Measurements from ENCODE around the gene PRKACG.
"Not testable (repeated sequence)": the region's sequence is repeated elsewhere in the genome, so short reads cannot be mapped to it uniquely, and the experiment has no call there.

The PRKACG gene

GRCh38 chr9:69014013-69014412 lies at the start of gene PRKACG:
Gene PRKACG (minus strand): TSS chr9:69014113. CDS start chr9:69014092, 21 bp downstream.
- no peak for DNase-seq (ENCODE audit: low read depth)

GRCh38 chr9:69062195-69062594 lies 48.3 kb upstream of the PRKACG start:
- DNase-seq (ENCODE audit: low read depth): no peak

GRCh38 chr9:69060766-69061165 lies 46.9 kb upstream of the PRKACG start:
- DNase-seq (ENCODE audit: low read depth): no peak

GRCh38 chr9:69058101-69058500 lies 44.2 kb upstream of the PRKACG start:
- no peak for DNase-seq (ENCODE audit: low read depth)

- no peak for DNase-seq (ENCODE audit: low read depth)
Observed at GRCh38 chr9:69056191-69056815, 42.4 kb upstream of the PRKACG start.

DNA sequence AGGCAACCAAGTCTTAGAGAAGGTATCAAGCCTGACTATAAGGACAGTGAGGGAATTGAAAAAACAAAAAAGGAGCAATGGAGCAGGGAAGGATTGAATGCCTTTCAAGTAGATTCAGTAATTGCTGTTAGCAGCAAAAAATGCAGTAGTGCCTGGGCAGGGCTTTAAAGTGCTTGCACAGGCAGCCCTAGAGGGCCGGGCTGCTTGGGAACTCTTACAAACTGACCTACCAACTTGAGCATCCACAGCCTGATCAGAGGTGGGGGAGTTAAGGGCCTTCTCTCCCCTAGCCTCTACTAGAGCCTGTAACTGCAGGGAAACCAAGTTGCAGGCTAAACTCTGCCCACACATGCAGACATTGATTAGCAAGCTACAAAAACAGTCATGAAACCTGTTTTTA lies 41.1 kb upstream of the PRKACG start:
- no peak for DNase-seq (ENCODE audit: low read depth)

DNA sequence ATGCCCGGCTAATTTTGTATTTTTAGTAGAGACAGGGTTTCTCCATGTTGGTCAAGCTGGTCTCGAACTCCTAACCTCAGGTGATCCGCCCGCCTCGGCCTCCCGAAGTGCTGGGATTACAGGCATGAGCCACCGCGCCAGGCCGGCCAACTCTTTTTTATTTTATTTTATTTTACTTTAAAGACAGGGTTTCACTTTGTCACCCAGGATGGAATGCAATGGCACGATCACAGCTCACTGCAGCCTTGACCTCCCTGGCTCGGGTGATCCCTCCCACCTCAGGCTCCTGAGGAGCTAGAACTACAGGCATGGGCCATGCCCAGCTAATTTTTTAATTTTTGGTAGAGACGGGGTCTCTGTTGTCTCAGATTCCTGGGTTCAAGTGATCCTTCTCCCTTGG lies 37.0 kb upstream of the PRKACG start:
- DNase-seq (ENCODE audit: low read depth): not testable (repeated sequence)

DNA sequence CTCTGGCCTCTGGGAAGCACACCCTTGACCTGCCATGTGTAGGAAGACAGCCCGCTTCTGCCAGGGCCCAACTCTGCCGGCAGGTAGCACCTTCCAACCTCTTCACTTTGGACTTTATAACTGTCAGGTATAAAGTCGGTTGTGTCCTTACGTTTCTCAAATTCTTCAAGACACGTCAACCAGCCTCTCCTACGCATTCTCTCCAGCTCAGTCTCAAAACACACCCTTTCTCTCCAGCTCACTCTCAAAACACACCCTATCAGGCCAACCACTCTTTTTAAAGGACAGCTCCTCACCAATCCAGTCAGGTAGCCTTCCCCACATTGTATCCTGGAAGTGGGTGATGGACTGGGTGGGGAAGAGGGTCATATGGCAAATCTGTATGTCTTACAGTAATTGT lies 35.2 kb upstream of the PRKACG start:
- DNase-seq (ENCODE audit: low read depth): no peak

DNA sequence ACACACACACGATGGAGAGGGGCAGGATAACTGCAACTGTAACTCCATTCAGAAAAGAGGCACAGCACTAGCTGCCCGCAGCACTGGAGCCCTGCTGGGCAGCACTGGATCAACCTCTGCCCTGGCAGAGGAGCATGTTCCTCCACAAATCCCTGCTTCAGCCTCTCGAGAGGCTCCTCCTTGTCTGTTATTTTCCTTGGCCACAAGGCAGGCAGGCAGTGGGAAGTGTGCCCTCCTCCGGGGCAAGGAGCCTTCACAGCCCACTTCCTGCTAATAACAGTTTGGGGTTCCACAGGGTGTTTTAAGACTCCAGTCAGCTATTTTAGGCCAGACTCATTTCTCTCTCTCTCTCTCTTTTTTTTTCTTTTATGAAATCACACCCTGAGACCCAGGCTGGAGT lies 33.5 kb upstream of the PRKACG start:
- no peak for DNase-seq (ENCODE audit: low read depth)

DNA sequence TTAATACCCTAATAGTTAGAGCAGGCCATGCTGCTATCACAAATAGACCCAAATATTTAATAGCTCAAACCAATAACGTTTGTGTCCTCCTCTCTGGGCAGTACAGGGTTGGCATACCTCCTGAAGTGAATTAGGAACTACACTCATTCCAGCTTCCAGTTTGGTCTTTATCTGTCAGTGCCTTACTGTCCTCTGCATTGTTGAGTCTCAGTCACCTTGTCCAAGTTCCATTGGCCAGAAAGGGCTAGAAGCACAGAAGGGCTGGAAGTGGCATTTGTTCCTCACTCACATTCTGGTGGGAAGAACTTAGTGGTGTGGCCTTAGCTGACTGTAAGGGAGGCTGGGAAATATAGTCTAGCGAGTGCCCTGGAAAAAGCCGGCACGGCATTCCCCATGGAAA lies 32.8 kb upstream of the PRKACG start:
- DNase-seq (ENCODE audit: low read depth): no peak

DNA sequence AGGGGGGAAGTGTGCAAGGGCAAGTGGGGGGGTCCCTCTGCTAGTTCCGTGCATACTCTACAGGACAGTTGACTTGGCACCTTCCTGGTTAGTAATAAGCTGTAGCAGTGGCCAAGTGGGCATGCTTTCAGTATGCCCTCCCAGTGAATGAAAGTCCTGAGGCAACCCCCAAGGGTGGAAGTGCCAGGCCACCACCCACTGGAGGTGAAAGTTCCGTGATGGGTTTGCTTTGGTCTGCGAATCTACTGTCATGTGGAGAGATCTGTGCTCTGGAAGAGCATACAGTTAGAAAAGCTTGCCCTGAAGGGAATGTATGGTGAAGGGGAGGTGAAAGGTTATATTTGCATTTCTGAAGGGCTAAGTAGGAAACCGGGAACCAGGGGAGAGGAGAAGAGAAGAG lies 31.9 kb upstream of the PRKACG start:
- no peak for DNase-seq (ENCODE audit: low read depth)

DNA sequence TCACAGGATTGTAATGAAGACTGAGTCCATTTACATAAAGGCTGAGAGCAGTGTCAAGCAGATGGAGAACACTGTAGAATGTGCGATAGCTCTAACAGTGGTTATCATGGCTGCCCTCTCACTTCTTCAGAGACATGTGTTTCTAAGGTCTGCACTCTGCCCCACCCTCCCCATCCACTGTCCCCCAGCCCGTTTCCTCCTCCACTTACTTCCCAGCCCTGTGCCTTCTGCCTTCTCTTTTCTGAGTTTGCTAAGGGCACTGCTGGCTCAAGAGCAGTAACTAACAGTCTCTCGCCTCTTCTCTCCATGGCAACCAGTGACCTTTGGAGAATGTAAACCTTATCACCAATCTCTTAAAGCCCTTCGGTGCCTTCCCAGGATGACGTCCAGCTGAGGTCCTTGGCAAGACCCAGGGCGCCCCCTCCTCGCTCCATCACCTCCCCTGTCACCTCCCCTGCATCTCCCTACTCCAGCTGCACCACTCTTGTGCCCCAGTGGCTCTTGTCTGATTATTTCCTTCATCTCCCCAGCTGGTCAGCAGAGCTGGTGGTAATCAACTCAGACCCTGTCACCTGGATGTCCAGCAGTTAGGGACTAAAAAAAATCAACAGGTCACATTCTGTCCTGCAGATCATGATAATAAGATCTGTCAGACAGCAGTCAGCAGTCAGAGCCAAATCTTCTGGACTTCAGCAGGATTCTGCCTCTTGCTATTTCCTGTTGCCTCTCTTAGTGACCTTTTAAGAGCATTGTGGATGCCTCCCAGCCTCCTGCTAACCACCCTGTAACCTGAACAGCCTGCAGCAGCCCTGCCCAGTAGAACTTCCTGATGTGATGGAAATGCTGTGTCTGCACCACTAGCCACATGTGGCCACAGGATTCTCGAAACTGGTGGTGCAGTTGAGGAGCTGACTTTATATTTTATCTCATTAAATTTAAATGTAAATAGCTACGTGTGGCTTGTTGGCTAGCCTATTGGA lies 30.6 kb upstream of the PRKACG start:
- DNase-seq (ENCODE audit: low read depth): no peak

DNA sequence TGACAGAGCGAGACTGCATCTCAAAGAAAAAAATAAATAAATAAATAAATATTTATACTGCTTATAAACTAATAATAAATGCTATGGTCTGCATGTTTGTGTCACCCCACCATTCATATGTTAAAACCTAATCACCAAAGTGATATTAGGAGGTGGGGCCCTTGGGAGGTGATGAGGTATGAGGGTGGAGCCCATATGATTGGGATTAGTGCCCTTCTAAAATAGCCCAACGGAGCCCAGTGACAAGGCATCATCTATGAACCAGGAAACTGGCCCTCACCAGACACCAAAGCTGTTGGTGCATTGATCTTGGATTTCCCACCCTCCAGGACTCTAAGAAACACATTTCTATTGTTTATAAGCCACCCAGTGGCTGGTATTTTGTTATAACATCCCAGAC lies 26.7 kb upstream of the PRKACG start:
- no peak for DNase-seq (ENCODE audit: low read depth)

DNA sequence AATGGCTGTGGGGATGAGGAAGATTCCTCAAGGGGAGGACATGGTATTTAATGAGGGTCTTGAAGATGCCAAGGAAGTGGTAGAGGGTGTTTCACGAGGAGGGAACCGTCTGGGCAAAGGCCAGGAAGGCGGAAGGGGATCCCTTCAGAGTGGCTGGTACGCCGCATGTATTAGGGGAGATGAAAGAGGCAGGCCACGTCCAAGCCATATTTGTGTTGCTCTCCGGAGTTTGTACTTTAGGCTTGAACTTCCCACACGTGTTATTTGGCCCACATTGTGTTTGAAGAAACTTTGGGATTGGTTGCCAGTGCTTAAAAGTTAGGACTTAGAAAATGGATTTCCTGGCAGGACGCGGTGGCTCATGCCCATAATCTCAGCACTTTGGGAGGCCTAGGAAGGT lies 22.9 kb upstream of the PRKACG start:
- DNase-seq (ENCODE audit: low read depth): no peak

DNA sequence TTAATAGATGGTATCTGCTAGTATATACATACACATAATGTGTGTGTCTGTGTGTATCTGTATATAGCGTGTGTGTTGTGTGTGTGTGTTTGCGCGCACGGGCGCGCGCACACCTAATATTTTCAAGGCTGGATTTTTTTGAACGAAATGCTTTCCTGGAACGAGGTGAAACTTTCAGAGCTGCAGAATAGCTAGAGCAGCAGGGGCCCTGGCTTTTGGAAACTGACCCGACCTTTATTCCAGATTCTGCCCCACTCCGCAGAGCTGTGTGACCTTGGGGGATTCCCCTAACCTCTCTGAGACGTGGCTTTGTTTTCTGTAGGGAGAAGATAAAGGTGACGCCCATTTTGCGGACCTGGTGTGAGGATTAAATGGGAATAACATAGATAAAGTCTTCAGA lies 22.4 kb upstream of the PRKACG start:
- DNase-seq (ENCODE audit: low read depth): no peak

GRCh38 chr9:69035438-69036308 lies 21.8 kb upstream of the PRKACG start, which contains the start of gene FXN:
Gene FXN (plus strand): TSS chr9:69035752. CDS start chr9:69035783, 31 bp downstream.
- peak; percentile 69 for DNase-seq (ENCODE audit: low read depth)

- no peak for DNase-seq (ENCODE audit: low read depth)
Observed at GRCh38 chr9:69034071-69034470, 20.2 kb upstream of the PRKACG start.

DNA sequence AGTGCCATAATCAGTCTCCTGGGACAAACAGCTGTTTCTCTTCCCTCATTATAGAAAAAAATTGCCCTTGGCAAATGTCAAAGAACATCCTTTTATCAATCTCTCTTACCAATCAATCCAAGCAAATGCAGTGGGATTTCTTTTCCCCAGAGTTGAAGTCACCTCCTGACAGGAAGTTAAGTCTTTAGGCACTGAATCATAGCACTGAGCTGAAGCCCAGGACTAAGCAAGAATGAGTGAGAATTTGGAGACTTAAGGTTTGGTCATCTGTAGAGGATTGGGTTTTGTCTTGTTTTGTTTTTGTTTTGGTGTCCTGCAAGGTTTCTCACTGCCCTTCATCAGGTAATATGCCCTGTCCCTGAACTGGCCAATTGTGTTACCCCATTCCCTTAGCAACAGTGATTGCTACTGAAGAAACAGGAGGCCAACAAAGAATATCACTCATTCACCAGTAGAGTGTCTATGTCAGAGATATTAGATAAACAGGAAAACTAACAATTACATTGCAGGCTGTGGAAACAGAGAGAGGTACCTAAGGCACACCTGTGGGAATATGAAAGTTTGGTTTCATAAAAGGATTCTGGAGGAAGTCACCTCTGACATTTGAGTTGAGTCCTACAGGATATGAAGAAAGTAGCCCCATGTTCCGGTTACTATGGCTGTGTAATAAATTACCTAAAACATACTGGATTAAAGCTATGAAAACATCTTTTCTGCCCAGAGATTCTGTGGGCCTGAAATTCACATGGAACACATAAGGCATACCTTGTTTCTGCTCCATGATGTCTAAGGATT lies 17.1 kb upstream of the PRKACG start:
- DNase-seq (ENCODE audit: low read depth): no peak

- DNase-seq (ENCODE audit: low read depth): no peak
Observed at GRCh38 chr9:69029535-69029934, 15.6 kb upstream of the PRKACG start.

DNA sequence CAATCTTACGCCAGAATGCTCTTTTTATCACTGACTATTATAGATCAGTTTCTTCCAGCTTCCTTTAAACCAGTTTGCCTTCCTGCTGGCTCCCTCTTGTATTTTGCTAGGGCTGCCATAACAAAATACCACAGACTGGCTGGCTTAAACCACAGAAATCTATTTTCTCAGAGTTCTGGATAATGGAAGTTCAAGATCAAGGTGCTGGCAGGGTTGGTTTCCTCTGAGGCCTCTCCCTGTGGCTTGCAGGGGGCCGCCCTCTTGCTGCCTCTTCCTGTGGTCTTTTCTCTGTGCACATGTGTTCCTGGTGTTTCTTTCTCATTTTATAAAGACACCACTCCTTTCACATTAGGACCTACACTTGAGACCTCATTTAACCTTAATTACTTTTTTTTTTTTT lies 14.8 kb upstream of the PRKACG start:
- DNase-seq (ENCODE audit: low read depth): peak; percentile 12

- DNase-seq (ENCODE audit: low read depth): no peak
Observed at GRCh38 chr9:69027355-69028097, 13.6 kb upstream of the PRKACG start.

All from activated T-helper 1 cell treated with Interleukin-2 at 50 U/mL for 16 hours (primary cell).